Ovary (tissue), 3 donors: ENCODE results near the gene FAM193A.

Source experiments
- POLR2A ChIP-seq: fragments of 450-650 bp; IDR thresholded peaks from one replicate; pipeline ENCODE4 v1.6.1; 2017; ENCODE audit warnings: antibody characterized with exemption, mild to moderate bottlenecking, moderate library complexity
- TF ChIP-seq, protein P1 (sequence below), 3 donors: fragments of 450-650 bp in 2 of 3; fragments of 200-600 bp in 1 of 3; IDR thresholded peaks; one replicate each; pipeline versions ENCODE4 v1.5.1 to v1.8.0; 2016 to 2022; ENCODE audit warnings: antibody characterized with exemption in 3 of 3, mild to moderate bottlenecking in 1 of 3
- donor health status: DM: no; HTN: no; CAD: no.

DNA sequence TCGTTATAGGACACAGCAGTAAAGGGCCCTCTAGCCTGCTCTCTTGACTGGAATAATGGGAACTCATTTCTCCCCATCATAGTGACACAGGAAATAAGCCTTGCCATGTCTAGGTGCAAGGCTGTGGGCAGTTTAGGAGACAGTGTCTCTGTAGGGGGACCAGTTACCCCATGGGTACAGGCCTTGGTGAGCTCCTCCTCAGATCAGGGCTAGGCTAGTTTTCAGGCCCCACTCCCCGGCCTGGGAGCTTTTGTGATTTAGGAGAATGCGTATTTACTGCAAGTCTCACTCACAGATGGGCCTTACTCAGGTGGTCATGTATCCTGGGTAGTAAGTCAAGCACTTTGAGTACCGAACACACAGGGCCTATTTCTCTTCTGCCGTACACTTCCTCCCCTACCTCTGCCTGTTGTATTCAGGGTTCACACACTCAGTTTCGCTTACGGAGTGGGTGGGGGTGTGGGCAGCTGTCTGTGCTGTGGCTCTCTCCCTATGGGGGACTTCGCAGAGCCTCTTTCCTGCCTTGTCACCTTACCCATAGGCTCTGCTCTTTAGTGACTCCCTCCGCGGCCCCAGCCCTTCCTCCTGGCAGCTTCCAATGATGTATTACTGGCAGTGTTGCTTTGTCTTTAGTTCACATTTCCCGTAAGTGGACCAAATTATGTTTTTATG, 34.2 kb downstream of the FAM193A start:
- TF ChIP-seq, protein P1, sequence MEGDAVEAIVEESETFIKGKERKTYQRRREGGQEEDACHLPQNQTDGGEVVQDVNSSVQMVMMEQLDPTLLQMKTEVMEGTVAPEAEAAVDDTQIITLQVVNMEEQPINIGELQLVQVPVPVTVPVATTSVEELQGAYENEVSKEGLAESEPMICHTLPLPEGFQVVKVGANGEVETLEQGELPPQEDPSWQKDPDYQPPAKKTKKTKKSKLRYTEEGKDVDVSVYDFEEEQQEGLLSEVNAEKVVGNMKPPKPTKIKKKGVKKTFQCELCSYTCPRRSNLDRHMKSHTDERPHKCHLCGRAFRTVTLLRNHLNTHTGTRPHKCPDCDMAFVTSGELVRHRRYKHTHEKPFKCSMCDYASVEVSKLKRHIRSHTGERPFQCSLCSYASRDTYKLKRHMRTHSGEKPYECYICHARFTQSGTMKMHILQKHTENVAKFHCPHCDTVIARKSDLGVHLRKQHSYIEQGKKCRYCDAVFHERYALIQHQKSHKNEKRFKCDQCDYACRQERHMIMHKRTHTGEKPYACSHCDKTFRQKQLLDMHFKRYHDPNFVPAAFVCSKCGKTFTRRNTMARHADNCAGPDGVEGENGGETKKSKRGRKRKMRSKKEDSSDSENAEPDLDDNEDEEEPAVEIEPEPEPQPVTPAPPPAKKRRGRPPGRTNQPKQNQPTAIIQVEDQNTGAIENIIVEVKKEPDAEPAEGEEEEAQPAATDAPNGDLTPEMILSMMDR (IDR thresholded peaks at IDR 0.05) = no peak
- TF ChIP-seq POLR2A = no peak
